Astrocyte of the spinal cord (primary cell): ENCODE results near the gene LCN10.

Experiments used
- DNase-seq: peaks from one replicate; pipeline ENCODE4 v3.0.0; 2011; ENCODE audit warnings: low read depth, low spot score
- H3K4me3 ChIP-seq: 2 replicates; pipeline ENCODE4 v1.5.1; 2011; ENCODE audit warnings: low read depth, mild to moderate bottlenecking, low read length, moderate library complexity
- CTCF ChIP-seq: IDR thresholded peaks from 2 replicates; pipeline ENCODE4 v1.5.1; 2012; ENCODE audit warnings: low read depth, mild to moderate bottlenecking, low read length, inconsistent platforms
- in situ Hi-C: cut with HindIII; loops from 2 replicates; pipeline ENCODE4 v1.10.0; 2017; ENCODE audit warnings: low sequenced_read_pairs

The LCN10 gene

GRCh38 chr9:136728548-136729123, 14.1 kb downstream of the LCN10 start:
- peak; percentile 30 for DNase-seq
- H3K4me3 ChIP-seq = peak overlapping the region; percentile 76
- in situ Hi-C loops = no loop called here
- TF ChIP-seq CTCF = no peak

GRCh38 chr9:136728080-136728547, 14.6 kb downstream of the LCN10 start:
- DNase-seq = peak; percentile 90
- H3K4me3 ChIP-seq = peak overlapping the region; percentile 76
- in situ Hi-C loops = no loop called here
- peak; percentile 77 for TF ChIP-seq CTCF

GRCh38 chr9:136726631-136727191, 16.0 kb downstream of the LCN10 start:
- in situ Hi-C loops = no loop called here
- peak overlapping the region; percentile 76 for H3K4me3 ChIP-seq
- peak; percentile 47 for TF ChIP-seq CTCF
- peak; percentile 8 for DNase-seq

- in situ Hi-C loops = no loop called here
- no peak for DNase-seq
- H3K4me3 ChIP-seq = peak overlapping the region; percentile 76
- TF ChIP-seq CTCF = no peak
These were observed 16.6 kb downstream of the LCN10 start for GRCh38 chr9:136726118-136726517.

GRCh38 chr9:136725612-136726011, 17.1 kb downstream of the LCN10 start:
- H3K4me3 ChIP-seq = no peak overlapping the region
- no peak for TF ChIP-seq CTCF
- DNase-seq = no peak
- in situ Hi-C loops = no loop called here

GRCh38 chr9:136724772-136725171, 18.0 kb downstream of the LCN10 start:
- no peak overlapping the region for H3K4me3 ChIP-seq
- no peak for DNase-seq
- in situ Hi-C loops = no loop called here
- TF ChIP-seq CTCF = no peak
